ENCODE results near the gene ZNF165. TPM values are rescaled to one million over a fixed set of nuclear protein-coding genes. Genes with fewer than 3 reads are reported as not detected.
A peak's percentile ranks its signal among the peaks of the same experiment; 100 is the strongest.

Gene ZNF165
- total RNA-seq, 3 donors from 2014 or later, result 2.0 to 2.1 (median 2.0) TPM

DNA sequence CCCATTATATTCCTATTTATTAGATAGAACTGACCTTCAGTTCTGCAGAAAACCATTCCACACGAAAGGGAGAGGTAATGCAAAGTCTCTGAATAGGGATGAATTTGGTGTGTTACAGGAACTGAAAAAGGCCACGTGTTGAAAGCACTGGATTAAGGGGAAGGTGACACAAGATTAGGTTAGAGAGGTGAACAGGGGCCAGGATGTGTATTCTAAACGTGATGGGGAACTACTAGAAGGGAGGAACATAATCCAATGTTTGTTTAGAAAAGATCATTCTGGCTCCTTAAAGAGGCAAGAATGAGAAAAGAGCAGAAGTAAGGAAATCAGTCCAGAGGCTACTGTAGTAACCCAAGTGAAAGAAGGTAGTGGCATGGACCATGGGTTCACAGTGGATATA, 55.0 kb downstream of the ZNF165 start:
- H3K4me1 Mint-ChIP-seq (ENCODE audit: low read depth), result peaks cover 67% of the 10 kb centered on the region
- H3K36me3 Mint-ChIP-seq (ENCODE audit: insufficient read depth), result peaks cover 26% of the 10 kb centered on the region
- H3K9me3 Mint-ChIP-seq, result no peaks in the 10 kb centered on the region
- peak overlapping the region; percentile 98 for H3K4me3 Mint-ChIP-seq
- DNase-seq (no peak), ATAC-seq (no peak)
- no peaks in the 10 kb centered on the region for H3K27me3 Mint-ChIP-seq (ENCODE audit: low read depth)

GRCh38 chr6:28136585-28137504, 56.5 kb downstream of the ZNF165 start:
- H3K27me3 Mint-ChIP-seq (ENCODE audit: low read depth), result no peaks in the 10 kb centered on the region
- ATAC-seq (peak; percentile 57 to 58), DNase-seq (peak; percentile 70)
- H3K4me1 Mint-ChIP-seq (ENCODE audit: low read depth), result peaks cover 67% of the 10 kb centered on the region
- H3K36me3 Mint-ChIP-seq (ENCODE audit: insufficient read depth), result peaks cover 19% of the 10 kb centered on the region
- H3K4me3 Mint-ChIP-seq, result peak overlapping the region; percentile 98
- no peaks in the 10 kb centered on the region for H3K9me3 Mint-ChIP-seq

- peak overlapping the region; percentile 98 for H3K4me3 Mint-ChIP-seq
- no peaks in the 10 kb centered on the region for H3K9me3 Mint-ChIP-seq
- no peaks in the 10 kb centered on the region for H3K27me3 Mint-ChIP-seq (ENCODE audit: low read depth)
- peaks cover 66% of the 10 kb centered on the region for H3K4me1 Mint-ChIP-seq (ENCODE audit: low read depth)
- H3K36me3 Mint-ChIP-seq (ENCODE audit: insufficient read depth), result peaks cover 19% of the 10 kb centered on the region
- DNase-seq (no peak), ATAC-seq (peak; percentile 56 to 58)
These were observed 57.2 kb downstream of the ZNF165 start for GRCh38 chr6:28137505-28137981.

Other genes starting within 250 kb of the ZNF165 start
- not detected for gene OR2B2, start 168.2 kb upstream of the ZNF165 start, total RNA-seq
- not detected for gene OR2B6, start 123.3 kb upstream of the ZNF165 start, total RNA-seq
- gene ZSCAN16, start 44.0 kb downstream of the ZNF165 start, total RNA-seq, result 1 to 10 TPM; 3.8 to 4.7 (median 3.9) TPM
- 10 to 100 TPM; 10.0 to 12.4 (median 11.4) TPM for gene ZKSCAN8, start 61.3 kb downstream of the ZNF165 start, total RNA-seq
- gene ZSCAN9, start 144.7 kb downstream of the ZNF165 start, total RNA-seq, result 1 to 10 TPM; 2.0 to 3.4 (median 2.3) TPM
- gene ZKSCAN4, start 171.7 kb downstream of the ZNF165 start, total RNA-seq, result 1 to 10 TPM; 3.4 to 4.2 (median 3.8) TPM
- gene NKAPL, start 178.7 kb downstream of the ZNF165 start, total RNA-seq, result under 1 TPM; 0.16 to 0.35 (median 0.32) TPM
- 1 to 10 TPM; 5.5 to 6.7 (median 6.5) TPM for gene ZSCAN26, start 186.6 kb downstream of the ZNF165 start, total RNA-seq
- 1 to 10 TPM; 1.7 to 2.7 (median 2.3) TPM for gene PGBD1, start 201.0 kb downstream of the ZNF165 start, total RNA-seq

Measured in activated T-cell treated with anti-CD3 and anti-CD28 coated beads, Interleukin-2, amount 50 U/mL, for 4 hours (primary cell).